ENCODE measurements around the gene MCF2L2.

MCF2L2 gene

GRCh38 chr3:183163563-183163962 is 264.9 kb downstream of the MCF2L2 start:
- no peak for DNase-seq (ENCODE audit: low spot score)

DNA sequence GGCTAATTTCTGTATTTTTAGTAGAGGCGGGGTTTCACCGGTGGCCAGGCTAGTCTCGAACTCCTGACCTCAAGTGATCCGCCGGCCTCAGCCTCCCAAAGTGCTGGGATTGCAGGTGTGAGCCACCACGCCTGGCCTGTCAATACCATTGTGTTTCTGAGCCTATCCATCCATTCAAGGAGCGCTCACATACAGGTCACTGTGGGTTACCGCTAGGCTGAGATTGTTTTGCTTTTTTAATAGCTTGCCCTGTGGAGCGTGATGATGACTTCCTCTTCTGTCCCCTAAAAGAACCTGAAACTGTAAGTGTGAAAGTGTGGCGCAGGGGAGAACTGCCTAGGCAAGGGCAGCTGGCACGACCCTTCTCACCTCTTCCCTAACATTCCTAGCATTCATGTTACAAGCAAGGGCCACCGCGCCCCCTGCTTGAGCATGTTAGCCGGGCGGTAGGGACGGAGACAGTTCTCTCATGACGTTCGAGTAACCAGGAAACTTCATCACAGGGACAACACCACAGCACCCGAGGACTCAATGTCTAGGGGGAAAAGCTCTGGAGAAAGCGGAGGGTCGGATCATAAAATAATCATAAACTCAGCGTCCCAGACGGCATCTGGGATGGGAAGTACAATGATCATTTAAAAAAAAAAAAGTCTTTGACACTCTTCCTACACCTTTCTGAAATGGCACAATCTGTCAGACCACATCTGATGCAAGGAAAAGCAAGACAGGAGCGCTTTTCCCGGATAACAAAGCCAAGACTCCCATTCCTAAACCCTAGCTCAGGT is 266.7 kb downstream of the MCF2L2 start:
- peak; percentile 27 for DNase-seq (ENCODE audit: low spot score)

DNA sequence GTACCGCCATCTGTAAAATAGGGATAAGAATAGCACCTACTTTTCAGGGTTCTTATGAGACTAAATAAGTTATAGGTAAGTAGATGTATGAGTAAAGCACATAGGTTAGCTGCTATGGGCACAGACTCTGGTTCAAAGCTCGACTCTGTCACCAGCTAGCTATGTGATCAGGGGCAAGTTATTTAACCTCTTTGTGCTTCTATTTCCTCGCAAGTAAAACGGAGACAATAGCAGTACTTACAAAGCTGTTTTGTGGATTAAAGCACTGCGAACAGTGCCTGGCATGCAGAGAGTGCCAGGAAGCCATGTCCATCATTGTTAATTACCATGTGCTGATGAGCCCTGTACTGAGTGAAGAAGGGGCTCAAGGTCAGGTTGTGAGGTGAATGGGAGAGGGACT is 267.8 kb downstream of the MCF2L2 start:
- DNase-seq (ENCODE audit: low spot score): no peak

DNA sequence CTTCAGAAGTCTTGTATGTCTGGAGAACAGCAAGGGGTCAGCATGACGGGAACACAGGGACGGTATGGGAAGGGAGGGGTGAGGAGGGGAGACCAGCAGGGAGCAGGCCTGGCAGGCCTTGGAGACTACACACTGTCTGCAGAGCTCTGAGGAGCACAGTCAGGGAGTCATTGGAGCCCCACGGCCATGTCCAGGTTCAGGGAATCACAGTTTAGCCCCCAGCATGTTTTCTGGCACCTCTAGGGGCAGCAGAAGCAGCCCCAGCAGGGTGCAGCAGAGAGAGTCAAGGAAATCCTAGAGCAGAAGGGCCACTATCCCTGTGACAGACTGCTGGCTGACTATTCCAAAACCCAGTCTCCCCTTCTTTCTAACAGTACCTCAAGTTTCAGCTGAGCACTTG is 269.1 kb downstream of the MCF2L2 start:
- no peak for DNase-seq (ENCODE audit: low spot score)

GRCh38 chr3:183158551-183159006 is 269.8 kb downstream of the MCF2L2 start:
- peak; percentile 66 for DNase-seq (ENCODE audit: low spot score)

DNA sequence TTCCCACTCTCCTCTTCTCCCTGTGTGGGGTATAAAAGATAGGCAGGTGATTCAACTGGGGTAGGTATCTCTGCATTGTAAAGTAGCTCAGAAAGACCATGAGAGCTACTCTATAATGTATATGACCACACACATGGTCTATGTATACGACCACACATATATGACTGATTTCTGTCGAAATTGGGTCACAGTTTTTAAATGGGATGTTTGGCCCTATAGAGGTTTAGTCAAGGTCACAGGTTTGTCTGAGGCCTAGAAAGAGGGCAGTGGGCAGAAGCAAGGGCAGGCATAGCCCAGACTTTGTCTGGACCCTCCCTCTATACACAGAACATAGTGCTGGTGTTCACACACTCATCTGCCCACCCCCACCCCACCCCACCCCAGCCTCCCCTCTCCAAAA is 270.3 kb downstream of the MCF2L2 start:
- DNase-seq (ENCODE audit: low spot score): no peak

GRCh38 chr3:183156266-183156665 is 272.2 kb downstream of the MCF2L2 start:
- no peak for DNase-seq (ENCODE audit: low spot score)

DNA sequence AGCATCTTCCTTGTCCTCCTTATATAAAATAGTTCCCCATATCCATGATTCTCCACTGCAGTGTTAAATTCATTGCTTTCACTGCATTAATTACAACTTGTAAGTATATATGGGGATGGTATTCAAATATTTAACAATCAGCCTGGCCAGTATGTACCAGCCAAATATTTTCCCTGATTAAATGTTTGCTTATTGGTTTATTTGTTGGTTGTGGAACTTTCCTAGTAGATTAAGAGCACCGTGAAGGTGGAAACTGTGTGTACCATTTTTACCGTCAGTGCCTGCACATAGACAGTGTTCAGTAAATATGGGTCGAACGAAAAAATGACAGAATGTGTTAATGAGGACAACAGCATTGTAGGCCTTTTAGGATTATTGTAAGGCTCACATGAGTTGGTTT is 272.9 kb downstream of the MCF2L2 start:
- DNase-seq (ENCODE audit: low spot score): no peak

DNA sequence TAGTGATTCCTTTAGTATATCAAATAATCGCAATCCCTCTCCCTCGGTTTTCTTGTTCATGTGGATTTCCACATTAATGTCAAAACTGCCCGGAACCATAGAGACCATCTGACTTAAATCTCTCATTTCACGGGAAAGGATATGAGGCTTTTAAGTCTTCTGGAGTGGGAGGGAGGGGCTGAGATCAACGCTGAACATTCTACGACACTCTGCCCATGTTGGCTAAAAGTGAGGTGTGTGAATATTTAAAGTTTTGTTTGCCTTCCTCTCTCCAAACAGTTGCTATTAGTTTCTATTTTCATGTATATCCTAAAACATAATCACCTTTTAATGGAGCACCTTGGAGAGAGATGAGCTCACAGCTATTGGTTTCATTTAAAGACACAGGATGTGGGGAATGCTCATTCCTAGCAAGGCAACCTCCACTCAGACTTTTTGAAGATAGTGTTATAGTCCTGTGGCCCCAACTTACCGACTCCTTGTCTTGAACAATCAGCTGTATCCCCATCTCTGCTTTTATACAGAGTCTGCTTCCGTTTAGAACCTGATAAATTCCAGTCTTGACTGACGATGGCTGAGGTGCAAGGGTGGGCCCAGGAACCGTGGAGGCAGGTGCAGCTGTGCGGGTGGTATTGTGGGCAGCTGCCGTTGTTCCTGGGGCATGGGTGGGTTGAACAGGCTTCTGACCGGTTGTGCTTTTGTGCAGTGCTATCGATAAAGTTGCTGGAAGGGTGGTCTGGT is 275.0 kb downstream of the MCF2L2 start:
- no peak for DNase-seq (ENCODE audit: low spot score)

GRCh38 chr3:183151821-183152351 is 276.5 kb downstream of the MCF2L2 start:
- DNase-seq (ENCODE audit: low spot score): no peak

GRCh38 chr3:183151086-183151485 is 277.3 kb downstream of the MCF2L2 start:
- DNase-seq (ENCODE audit: low spot score): no peak

GRCh38 chr3:183149915-183150750 is 278.3 kb downstream of the MCF2L2 start:
- no peak for DNase-seq (ENCODE audit: low spot score)

GRCh38 chr3:183148056-183148455 is 280.4 kb downstream of the MCF2L2 start:
- no peak for DNase-seq (ENCODE audit: low spot score)

GRCh38 chr3:183144363-183144762 is 284.1 kb downstream of the MCF2L2 start:
- no peak for DNase-seq (ENCODE audit: low spot score)

DNA sequence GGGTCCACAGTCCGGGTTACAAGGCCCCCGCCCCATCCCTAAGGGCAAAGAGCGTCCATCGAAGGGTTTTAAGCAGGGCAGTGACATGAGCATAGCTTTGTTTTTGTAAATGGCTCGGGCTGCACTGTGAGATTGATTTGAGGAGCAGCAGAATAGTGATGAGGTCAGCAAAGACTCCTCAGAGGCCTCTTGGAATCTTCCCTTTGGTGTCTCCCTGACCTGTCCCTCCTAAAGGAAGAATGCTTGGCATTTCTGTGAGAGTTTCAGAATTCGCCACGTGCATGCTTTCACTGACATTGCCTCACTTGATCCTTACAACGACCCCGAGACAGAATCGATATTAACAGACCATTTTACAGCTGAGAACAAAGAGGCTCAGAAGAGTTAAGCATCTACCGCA is 286.2 kb downstream of the MCF2L2 start:
- DNase-seq (ENCODE audit: low spot score): no peak

GRCh38 chr3:183134844-183135243 is 293.6 kb downstream of the MCF2L2 start:
- no peak for DNase-seq (ENCODE audit: low spot score)

GRCh38 chr3:183132409-183132808 is 296.0 kb downstream of the MCF2L2 start:
- no peak for DNase-seq (ENCODE audit: low spot score)

DNA sequence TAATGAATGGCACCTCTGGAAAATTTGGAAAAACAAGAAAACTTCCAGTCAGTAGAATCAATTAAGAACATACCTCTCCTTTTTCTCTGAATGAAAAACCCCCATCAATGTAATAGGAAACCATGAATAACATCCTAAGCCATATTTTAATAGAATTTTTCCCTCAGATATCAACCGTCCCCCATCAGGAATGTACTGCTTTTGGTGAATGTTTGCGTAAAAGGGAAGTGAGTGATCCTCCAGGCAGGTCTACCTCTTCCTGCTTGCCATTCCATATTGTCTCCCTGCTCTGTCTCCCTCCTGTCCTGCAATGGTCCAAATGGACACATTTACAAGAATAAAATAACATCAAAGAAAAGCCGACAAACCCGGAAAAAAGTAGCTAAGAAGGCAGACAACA is 296.7 kb downstream of the MCF2L2 start:
- no peak for DNase-seq (ENCODE audit: low spot score)

DNA sequence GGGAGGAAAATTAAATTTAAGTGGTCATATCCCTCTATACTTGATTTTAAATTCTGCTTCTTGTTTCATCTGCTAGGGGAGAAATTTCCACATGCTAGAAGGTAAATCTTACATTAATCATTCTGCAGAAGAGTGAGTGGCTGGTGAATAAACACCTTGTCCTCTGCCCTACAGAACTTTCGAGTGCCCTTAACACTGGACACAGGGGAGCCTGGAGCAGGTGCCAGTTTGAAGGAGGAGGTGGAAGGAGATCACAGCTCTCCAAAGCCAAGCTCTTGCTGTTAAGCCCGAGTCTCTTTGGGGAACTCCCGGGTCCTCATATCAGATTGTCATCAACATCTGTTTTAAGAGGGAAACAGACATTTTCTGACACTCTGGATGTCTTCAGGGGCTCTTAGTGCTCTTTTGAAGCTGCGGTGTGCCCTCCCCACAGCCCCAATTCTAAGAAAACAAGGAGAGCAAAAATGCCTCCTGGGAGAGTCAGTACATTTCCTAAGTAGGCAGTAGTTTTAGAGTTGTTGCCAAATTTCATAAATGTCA is 297.2 kb downstream of the MCF2L2 start:
- DNase-seq (ENCODE audit: low spot score): no peak

DNA sequence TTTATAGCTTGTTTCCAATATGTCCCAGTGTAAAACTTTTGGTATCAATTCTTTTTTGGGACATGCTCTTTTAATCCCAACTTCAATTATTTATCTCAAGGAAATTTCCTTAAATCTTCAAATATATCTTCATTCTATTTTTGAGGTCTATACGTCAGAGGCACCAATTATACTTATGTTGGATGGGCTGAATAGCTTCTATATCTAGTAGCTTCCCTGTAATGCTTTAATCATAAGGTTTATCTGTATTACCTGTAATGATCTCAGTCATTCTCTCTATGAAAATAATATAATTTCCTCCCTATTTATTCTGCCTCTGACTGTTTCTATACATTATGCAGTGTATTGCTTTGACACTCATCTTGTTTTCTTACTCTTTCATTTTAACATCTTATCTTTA is 299.2 kb downstream of the MCF2L2 start:
- DNase-seq (ENCODE audit: low spot score): no peak

DNA sequence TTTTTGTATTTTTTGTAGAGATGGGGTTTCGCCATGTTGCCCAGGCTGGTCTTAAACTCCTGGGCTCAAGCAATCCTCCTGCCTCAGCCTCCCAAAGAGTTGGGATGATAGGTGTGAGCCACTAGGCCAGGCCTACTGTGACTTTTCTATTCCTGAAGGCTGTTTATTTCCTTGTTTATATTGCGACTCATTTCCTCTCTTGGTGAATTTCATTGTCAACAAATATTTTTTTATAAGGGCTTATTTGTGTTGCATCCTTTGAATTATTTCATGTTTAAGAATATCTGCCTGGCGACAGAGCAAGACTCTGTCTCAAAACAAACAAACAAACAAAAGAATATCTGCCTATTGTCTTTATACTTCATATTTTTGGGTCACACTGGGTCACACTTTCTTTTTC is 299.7 kb downstream of the MCF2L2 start:
- no peak for DNase-seq (ENCODE audit: low spot score)

Data from kidney tubule cell (primary cell).